ENCODE data around the gene CNOT4. TPM values are rescaled to one million over a fixed set of nuclear protein-coding genes. Genes with fewer than 3 reads are reported as not detected.

The CNOT4 gene
- total RNA-seq, 1 donor from 2014 or later, result 3.9 TPM

- no peak overlapping the region for H3K4me3 ChIP-seq (ENCODE audit: low read depth, low read length)
- H3K36me3 ChIP-seq (ENCODE audit: control insufficient read depth, insufficient read depth, low read length), result no peaks in the 10 kb centered on the region
- TF ChIP-seq, protein P1, sequence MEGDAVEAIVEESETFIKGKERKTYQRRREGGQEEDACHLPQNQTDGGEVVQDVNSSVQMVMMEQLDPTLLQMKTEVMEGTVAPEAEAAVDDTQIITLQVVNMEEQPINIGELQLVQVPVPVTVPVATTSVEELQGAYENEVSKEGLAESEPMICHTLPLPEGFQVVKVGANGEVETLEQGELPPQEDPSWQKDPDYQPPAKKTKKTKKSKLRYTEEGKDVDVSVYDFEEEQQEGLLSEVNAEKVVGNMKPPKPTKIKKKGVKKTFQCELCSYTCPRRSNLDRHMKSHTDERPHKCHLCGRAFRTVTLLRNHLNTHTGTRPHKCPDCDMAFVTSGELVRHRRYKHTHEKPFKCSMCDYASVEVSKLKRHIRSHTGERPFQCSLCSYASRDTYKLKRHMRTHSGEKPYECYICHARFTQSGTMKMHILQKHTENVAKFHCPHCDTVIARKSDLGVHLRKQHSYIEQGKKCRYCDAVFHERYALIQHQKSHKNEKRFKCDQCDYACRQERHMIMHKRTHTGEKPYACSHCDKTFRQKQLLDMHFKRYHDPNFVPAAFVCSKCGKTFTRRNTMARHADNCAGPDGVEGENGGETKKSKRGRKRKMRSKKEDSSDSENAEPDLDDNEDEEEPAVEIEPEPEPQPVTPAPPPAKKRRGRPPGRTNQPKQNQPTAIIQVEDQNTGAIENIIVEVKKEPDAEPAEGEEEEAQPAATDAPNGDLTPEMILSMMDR (IDR thresholded peaks at IDR 0.05; ENCODE audit: insufficient read depth, low read length, severe bottlenecking), result no peak
- DNase-seq (ENCODE audit: low read depth) (peak; percentile 65), FAIRE-seq (no peak)
- H3K27me3 ChIP-seq (ENCODE audit: control insufficient read depth, insufficient read depth, low read length), result no peaks in the 10 kb centered on the region
Measured at GRCh38 chr7:135368416-135369186, 141.3 kb downstream of the CNOT4 start.

DNA sequence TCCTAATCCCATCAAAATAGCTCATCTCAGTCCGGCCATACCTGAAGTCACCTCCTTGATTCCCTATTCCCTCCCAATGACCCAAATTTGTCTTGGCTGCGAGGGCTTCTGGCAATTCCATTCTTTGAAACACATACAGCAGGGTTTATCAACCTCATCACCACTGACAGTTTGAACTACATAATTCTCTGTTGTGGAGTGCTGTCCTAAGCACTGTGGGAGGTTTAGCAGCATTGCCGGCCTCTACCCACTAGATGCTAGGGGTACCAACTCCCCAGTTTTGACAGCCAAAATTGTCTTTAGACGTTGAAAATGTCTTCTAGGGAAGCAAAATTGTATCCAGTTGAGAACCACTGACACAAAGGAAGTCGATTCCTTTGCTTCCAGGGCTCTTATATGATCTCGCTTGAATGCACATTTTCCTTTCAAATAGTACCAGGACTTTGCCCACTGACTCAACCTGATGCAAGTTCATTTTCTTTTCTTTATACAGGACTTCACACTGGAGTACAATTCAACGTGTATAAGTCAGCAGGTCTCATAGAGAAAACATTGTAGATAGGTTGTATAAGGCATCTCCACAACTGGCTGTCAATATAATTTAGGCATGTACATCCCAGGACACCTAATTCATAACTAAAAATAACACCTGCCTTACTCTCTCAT is 142.9 kb downstream of the CNOT4 start:
- no peak overlapping the region for H3K4me3 ChIP-seq (ENCODE audit: low read depth, low read length)
- peaks cover 3% of the 10 kb centered on the region for H3K36me3 ChIP-seq (ENCODE audit: control insufficient read depth, insufficient read depth, low read length)
- TF ChIP-seq, protein P1 (IDR thresholded peaks at IDR 0.05; ENCODE audit: insufficient read depth, low read length, severe bottlenecking), result no peak
- DNase-seq (ENCODE audit: low read depth) (no peak), FAIRE-seq (no peak)
- no peaks in the 10 kb centered on the region for H3K27me3 ChIP-seq (ENCODE audit: control insufficient read depth, insufficient read depth, low read length)

DNA sequence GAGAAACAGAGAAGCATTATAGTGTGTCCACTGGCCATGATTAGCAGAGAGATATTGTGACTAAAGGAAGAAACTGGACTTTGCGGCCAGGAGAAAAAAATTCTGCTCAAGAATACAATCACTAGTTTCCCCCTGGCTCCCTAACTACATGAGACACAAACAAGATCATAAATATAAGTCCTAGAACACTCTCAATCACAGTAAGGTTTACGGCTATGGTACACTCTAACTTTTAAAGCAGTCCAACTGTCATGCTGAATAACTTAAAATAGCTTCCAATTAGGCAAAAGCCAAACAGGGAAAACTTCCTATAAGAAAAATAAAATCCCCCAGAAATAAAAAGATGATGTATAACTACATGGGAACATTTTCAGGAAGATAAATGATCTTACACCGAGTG is 144.2 kb downstream of the CNOT4 start:
- TF ChIP-seq, protein P1 (IDR thresholded peaks at IDR 0.05; ENCODE audit: insufficient read depth, low read length, severe bottlenecking), result no peak
- H3K36me3 ChIP-seq (ENCODE audit: control insufficient read depth, insufficient read depth, low read length), result peaks cover 3% of the 10 kb centered on the region
- DNase-seq (ENCODE audit: low read depth), result no peak
- no peak for FAIRE-seq
- no peak overlapping the region for H3K4me3 ChIP-seq (ENCODE audit: low read depth, low read length)
- H3K27me3 ChIP-seq (ENCODE audit: control insufficient read depth, insufficient read depth, low read length), result no peaks in the 10 kb centered on the region

- TF ChIP-seq, protein P1 (IDR thresholded peaks at IDR 0.05; ENCODE audit: insufficient read depth, low read length, severe bottlenecking), result no peak
- H3K27me3 ChIP-seq (ENCODE audit: control insufficient read depth, insufficient read depth, low read length), result no peaks in the 10 kb centered on the region
- FAIRE-seq, result no peak
- no peak for DNase-seq (ENCODE audit: low read depth)
- H3K4me3 ChIP-seq (ENCODE audit: low read depth, low read length), result no peak overlapping the region
- H3K36me3 ChIP-seq (ENCODE audit: control insufficient read depth, insufficient read depth, low read length), result peaks cover 3% of the 10 kb centered on the region
Measured at GRCh38 chr7:135364206-135364605, 145.7 kb downstream of the CNOT4 start.

DNA sequence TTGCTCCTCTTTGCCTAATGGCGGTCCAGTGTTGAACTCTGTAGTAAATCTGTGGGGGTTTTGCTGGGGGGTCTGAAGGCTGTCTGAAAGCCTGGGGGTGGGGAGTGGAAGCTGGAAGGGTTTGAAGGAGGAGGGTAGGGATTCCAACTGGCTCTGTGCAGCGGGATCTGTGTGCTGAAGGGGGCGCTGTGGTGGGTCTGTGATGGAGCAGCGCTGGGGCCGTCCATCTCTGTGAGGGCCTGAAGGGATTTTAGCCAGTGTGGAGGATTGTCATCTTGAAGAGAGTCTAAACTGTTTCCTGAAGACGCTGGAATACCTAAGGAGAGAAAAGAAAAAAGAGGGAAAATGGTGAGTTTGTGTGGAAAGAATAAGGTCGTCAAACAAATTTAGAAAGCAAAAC is 147.0 kb downstream of the CNOT4 start:
- Histone ChIP-seq H3K27me3 (ENCODE audit: control insufficient read depth, insufficient read depth, low read length) (no peaks in the 10 kb centered on the region), H3K36me3 (ENCODE audit: control insufficient read depth, insufficient read depth, low read length) (peaks cover 3% of the 10 kb centered on the region), H3K4me3 (ENCODE audit: low read depth, low read length) (no peak overlapping the region)
- DNase-seq (ENCODE audit: low read depth), result no peak
- FAIRE-seq, result no peak
- TF ChIP-seq, protein P1 (IDR thresholded peaks at IDR 0.05; ENCODE audit: insufficient read depth, low read length, severe bottlenecking), result peak; percentile 3

Data from bronchial epithelial cell (primary cell).